CD4-positive, CD25-positive, alpha-beta regulatory T cell (primary cell): ENCODE measurements around the gene CAMK1D. TPM values are rescaled to one million over a fixed set of nuclear protein-coding genes. Genes with fewer than 3 reads are reported as not detected.
"Not testable (repeated sequence)": the region's sequence is repeated elsewhere in the genome, so short reads cannot be mapped to it uniquely, and the experiment has no call there.

Experiments used
- ATAC-seq, 2 donors: fragments of 150-1000 bp; cut with Tn5 transposase; one replicate each; pipeline ENCODE4 v1.10.0; 2021; ENCODE audit warnings: low read depth in 2 of 2, moderate number of reproducible peaks in 2 of 2, moderate library complexity in 1 of 2
- DNase-seq, 3 donors: peaks; one replicate each; pipeline versions ENCODE4 v3.0.0 to v3.0.0-alpha.2; 2012 to 2022; ENCODE audit warnings: mixed read lengths in 1 of 3
- H3K27ac ChIP-seq: one replicate; pipeline ENCODE4 v1.7.0; 2013; ENCODE audit warnings: mild to moderate bottlenecking, low read length; ENCODE audit not compliant: insufficient read depth, poor library complexity, severe bottlenecking
- H3K27me3 ChIP-seq: one replicate; pipeline ENCODE4 v1.7.0; 2013; ENCODE audit warnings: low read length; ENCODE audit not compliant: control insufficient read depth, insufficient read depth
- H3K36me3 ChIP-seq: one replicate; pipeline ENCODE4 v1.7.0; 2013; ENCODE audit warnings: mild to moderate bottlenecking, low read length, moderate library complexity; ENCODE audit not compliant: control insufficient read depth, insufficient read depth
- H3K4me1 ChIP-seq: 2 replicates; pipeline ENCODE4 v1.7.0; 2013; ENCODE audit warnings: mild to moderate bottlenecking, low read length; ENCODE audit not compliant: insufficient read depth, control insufficient read depth, poor library complexity, severe bottlenecking
- H3K4me3 ChIP-seq: one replicate; pipeline ENCODE4 v1.7.0; 2013; ENCODE audit warnings: low read depth, mild to moderate bottlenecking, low read length, moderate library complexity
- H3K9me3 ChIP-seq, 2 experiments: 1 replicate in 1 of 2; 2 replicates in 1 of 2; pipeline ENCODE4 v1.7.0; 2013; ENCODE audit warnings: low read length in 2 of 2, mild to moderate bottlenecking in 1 of 2, moderate library complexity in 1 of 2; ENCODE audit not compliant: control insufficient read depth in 2 of 2
- H3K27ac Mint-ChIP-seq, 3 donors: one replicate each; pipeline ENCODE4 v1.8.0; 2020 to 2022; ENCODE audit warnings: mild to moderate bottlenecking in 3 of 3, mixed read lengths in 3 of 3, moderate library complexity in 2 of 3
- H3K27me3 Mint-ChIP-seq: one replicate; pipeline ENCODE4 v1.8.0; 2022; ENCODE audit warnings: mild to moderate bottlenecking, mixed read lengths
- H3K36me3 Mint-ChIP-seq: one replicate; pipeline ENCODE4 v1.8.0; 2020; ENCODE audit warnings: mixed read lengths
- H3K4me1 Mint-ChIP-seq, 4 donors: one replicate each; pipeline ENCODE4 v1.8.0; 2020 to 2022; ENCODE audit warnings: mixed read lengths in 4 of 4, mild to moderate bottlenecking in 1 of 4
- H3K4me3 Mint-ChIP-seq, 4 donors: one replicate each; pipeline ENCODE4 v1.8.0; 2020 to 2022; ENCODE audit warnings: mild to moderate bottlenecking in 4 of 4, mixed read lengths in 4 of 4, moderate library complexity in 3 of 4
- H3K9me3 Mint-ChIP-seq, 7 donors: one replicate each; pipeline ENCODE4 v1.8.0; 2020 to 2022; ENCODE audit warnings: mixed read lengths in 7 of 7, mild to moderate bottlenecking in 3 of 7, moderate library complexity in 2 of 7
- polyA plus RNA-seq, 4 donors: library from polyadenylated mRNA; unstranded; fragments of 300-500 nt; fragmentation: Illumina TruSeq; gene quantifications; one replicate each; pipeline ENCODE4 v1.2.3, GENCODE V29; 2021
- total RNA-seq: library from RNA; stranded (reverse); gene quantifications from one replicate; pipeline ENCODE4 v1.2.3, GENCODE V29; 2022

Gene CAMK1D
- total and polyA plus RNA-seq, 5 donors from 2014 or later = 4.4 to 25.3 (median 5.2) TPM

DNA sequence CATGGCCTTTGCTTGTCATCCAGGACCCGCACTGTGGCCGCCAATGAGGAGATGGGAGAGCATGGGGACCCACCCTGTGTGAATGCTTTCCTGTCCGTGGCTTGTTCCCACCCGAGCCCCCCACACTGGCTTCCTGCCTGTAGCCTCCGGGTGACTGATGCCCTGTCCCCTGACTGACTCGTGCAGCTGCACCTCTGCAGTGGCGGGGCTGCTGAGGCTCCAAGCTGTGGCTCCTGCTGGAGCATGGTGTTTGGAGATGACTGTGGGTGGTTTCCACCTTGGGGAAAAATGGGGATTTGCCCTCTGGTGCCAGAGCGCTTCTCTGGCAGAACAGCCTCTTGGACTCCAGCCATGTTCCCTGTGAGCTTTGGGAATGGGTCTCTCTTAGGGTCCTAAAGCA is 2.1 kb downstream of the CAMK1D start:
- H3K27me3 Mint-ChIP-seq = peaks cover 6% of the 10 kb centered on the region
- H3K4me3 Mint-ChIP-seq = peak overlapping the region; percentile 83 to 99 (median 98)
- H3K27me3 ChIP-seq = no peaks in the 10 kb centered on the region
- no peaks in the 10 kb centered on the region for H3K36me3 ChIP-seq
- no peak overlapping the region for H3K27ac ChIP-seq
- peak overlapping the region; percentile 93 for H3K4me3 ChIP-seq
- peaks cover 19 to 53% (median 33%) of the 10 kb centered on the region in 4 donors for H3K4me1 Mint-ChIP-seq
- DNase-seq = no peak
- no peaks in the 10 kb centered on the region for H3K9me3 ChIP-seq
- peaks cover 6% of the 10 kb centered on the region for H3K36me3 Mint-ChIP-seq
- ATAC-seq = no peak
- peaks cover 28% of the 10 kb centered on the region for H3K4me1 ChIP-seq
- peak overlapping the region in 2 of 3 donors; percentile 91 to 94 for H3K27ac Mint-ChIP-seq
- peaks cover 0 to 3% (median 0%) of the 10 kb centered on the region in 7 donors for H3K9me3 Mint-ChIP-seq

DNA sequence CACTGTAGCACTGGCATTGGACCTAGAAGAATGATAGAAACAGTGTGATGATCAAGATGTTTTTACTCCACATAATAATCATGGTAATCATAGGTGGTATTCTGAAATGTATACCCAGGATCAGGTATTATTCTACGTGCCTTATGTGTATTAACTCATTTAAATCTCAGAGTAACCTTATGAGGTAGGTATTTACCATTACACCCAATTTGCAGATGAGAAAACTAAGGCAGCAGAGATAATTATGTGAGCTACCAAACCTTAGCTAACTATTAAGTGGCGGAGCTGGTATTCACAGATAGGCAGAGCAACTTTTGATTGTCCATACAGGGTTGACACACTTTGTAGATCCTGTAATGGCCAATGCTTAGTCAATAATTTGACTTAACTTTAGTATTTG is 2.5 kb downstream of the CAMK1D start:
- no peak for ATAC-seq
- no peak overlapping the region for H3K4me3 ChIP-seq
- H3K36me3 ChIP-seq = no peaks in the 10 kb centered on the region
- Mint-ChIP-seq H3K9me3 (peaks cover 0 to 3% (median 0%) of the 10 kb centered on the region in 7 donors), H3K4me1 (peaks cover 19 to 56% (median 35%) of the 10 kb centered on the region in 4 donors), H3K4me3 (peak overlapping the region; percentile 83 to 99 (median 98)), H3K27ac (peak overlapping the region in 1 of 3 donors; percentile 94), H3K27me3 (peaks cover 6% of the 10 kb centered on the region), H3K36me3 (peaks cover 6% of the 10 kb centered on the region)
- DNase-seq = no peak
- peaks cover 28% of the 10 kb centered on the region for H3K4me1 ChIP-seq
- no peaks in the 10 kb centered on the region for H3K27me3 ChIP-seq
- H3K27ac ChIP-seq = no peak overlapping the region
- H3K9me3 ChIP-seq = no peaks in the 10 kb centered on the region

DNA sequence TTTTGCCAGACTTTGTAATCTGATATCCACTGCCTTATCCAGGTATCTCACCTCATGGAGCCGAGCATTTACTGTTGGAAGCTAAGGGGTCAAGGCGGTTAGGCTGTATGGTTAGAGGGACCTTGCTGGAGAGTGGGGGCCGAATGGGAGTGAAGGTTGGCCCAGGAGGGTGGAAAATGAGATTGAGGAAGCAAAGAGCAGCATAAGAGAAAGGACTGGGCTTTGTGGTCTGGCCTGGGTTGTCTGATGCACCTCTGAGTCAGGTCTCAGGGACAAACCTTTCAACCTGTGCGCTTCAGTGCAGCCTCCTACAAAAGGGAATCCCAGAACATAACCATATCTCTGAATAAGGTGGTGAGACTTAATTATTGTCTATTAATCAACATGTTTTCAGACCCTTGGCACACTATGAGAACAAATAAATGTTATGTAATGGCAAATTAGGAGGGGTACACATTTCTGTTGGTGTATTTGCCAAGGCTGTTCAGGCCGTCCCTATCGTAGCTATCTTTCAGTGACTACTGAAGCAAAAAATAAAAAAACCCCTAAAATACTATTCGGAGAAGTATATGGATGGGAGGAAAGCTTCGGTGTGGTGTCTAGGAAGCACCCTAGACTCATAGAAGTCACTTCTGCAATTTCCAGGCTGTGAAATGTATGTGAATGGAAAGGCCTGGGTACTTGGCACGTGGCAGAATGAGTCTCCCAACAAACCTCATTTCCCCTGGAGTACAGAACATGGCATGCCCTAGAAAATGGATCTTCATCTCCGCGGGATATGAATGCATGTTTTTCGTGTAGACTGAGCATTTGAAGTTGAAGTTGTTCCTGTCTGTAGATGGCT is 4.3 kb downstream of the CAMK1D start:
- H3K4me3 ChIP-seq = no peak overlapping the region
- ATAC-seq (no peak), DNase-seq (no peak)
- Mint-ChIP-seq H3K9me3 (peaks cover 0 to 3% (median 0%) of the 10 kb centered on the region in 7 donors), H3K4me1 (peaks cover 21 to 58% (median 35%) of the 10 kb centered on the region in 4 donors), H3K4me3 (peak overlapping the region in 1 of 4 donors; percentile 67), H3K36me3 (peaks cover 6% of the 10 kb centered on the region), H3K27me3 (peaks cover 6% of the 10 kb centered on the region), H3K27ac (peak overlapping the region in 2 of 3 donors; percentile 3 to 34)
- H3K27me3 ChIP-seq = no peaks in the 10 kb centered on the region
- no peaks in the 10 kb centered on the region for H3K36me3 ChIP-seq
- H3K27ac ChIP-seq = no peak overlapping the region
- H3K9me3 ChIP-seq = no peaks in the 10 kb centered on the region
- peaks cover 20% of the 10 kb centered on the region for H3K4me1 ChIP-seq

DNA sequence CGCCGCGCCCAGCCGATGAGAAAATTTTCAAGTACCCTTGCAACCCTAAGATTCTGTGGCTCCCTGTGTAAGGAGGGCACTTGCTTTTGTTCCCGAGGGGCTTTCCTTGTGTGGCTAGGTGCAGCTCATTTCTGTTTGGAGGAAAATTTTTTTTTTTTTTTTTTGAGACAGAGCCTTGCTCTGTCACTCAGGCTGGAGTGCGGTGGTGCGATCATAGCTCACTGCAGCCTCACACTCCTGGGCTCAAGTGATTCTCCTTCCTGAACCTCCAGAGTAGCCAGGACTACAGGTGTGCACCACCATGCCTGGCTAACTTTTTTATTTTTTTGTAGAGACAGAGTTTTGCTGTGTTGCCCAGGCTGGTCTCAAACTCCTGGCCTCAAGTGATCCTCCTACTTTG is 5.3 kb downstream of the CAMK1D start:
- H3K27ac ChIP-seq, H3K36me3 Mint-ChIP-seq, H3K36me3 ChIP-seq, H3K9me3 ChIP-seq, H3K27me3 ChIP-seq, H3K4me3 ChIP-seq, H3K9me3 Mint-ChIP-seq, H3K27me3 Mint-ChIP-seq, ATAC-seq, DNase-seq, H3K4me3 Mint-ChIP-seq: not testable (repeated sequence)
- H3K4me1 ChIP-seq = peaks cover 26% of the 10 kb centered on the region
- H3K27ac Mint-ChIP-seq = peak overlapping the region in 1 of 3 donors; percentile 5
- H3K4me1 Mint-ChIP-seq = peaks cover 21 to 68% (median 43%) of the 10 kb centered on the region in 4 donors

DNA sequence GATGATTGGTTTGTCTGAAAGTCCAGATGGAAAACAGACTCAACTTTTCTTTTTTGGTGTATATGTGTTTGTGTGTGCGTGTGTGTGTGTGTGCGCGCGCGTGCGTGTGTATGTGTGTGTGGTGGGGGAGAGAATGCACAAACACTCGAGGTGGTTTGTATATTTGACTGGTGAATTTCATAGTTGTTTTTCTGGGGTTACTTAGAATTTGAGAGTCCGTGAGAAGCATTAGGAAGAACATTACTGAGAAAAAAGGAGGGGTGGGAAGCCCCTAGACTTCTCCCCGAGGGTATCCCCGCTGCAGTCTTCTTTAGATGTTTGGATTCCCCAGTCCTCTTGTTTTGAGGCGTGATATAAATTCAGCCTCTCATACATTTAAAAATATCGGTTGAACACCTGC is 6.0 kb downstream of the CAMK1D start:
- Mint-ChIP-seq H3K27ac (peak overlapping the region in 1 of 3 donors; percentile 66), H3K36me3 (peaks cover 6% of the 10 kb centered on the region), H3K9me3 (peaks cover 0 to 3% (median 0%) of the 10 kb centered on the region in 7 donors), H3K4me1 (peaks cover 24 to 72% (median 43%) of the 10 kb centered on the region in 4 donors), H3K4me3 (peak overlapping the region in 3 of 4 donors; percentile 10 to 13 (median 10)), H3K27me3 (peaks cover 3% of the 10 kb centered on the region)
- H3K27me3 ChIP-seq = no peaks in the 10 kb centered on the region
- no peaks in the 10 kb centered on the region for H3K36me3 ChIP-seq
- peaks cover 21% of the 10 kb centered on the region for H3K4me1 ChIP-seq
- H3K9me3 ChIP-seq = no peaks in the 10 kb centered on the region
- no peak for DNase-seq
- no peak overlapping the region for H3K27ac ChIP-seq
- H3K4me3 ChIP-seq = no peak overlapping the region
- ATAC-seq = no peak

DNA sequence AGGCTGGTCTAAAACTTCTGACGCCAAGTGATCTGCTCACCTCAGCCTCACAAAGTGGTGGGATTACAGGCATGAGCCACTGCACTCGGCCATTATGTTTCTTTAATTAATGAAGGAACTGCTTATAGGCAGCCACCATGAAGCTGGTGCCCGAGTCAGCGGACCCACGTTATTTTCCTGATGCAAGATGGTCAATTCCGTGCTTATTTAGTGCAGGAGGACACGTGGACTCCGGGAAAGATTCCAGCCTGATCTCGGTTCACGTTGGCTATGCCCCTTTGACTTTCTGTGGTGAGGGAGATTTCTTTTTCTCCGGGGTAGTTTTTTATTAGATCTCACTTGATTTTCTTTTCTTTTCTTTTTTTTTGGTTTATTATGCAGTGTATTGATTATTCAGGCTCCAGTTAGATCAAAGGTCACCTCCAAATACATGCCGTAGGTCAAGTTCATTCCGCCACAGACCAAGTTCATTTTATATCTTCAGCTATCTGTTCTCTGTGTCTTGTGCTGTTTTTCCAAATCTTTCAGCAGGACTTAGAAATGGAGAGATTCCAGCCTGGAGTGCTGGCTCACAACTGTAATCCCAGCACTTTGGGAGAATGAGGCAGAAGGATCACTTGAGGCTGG is 8.3 kb downstream of the CAMK1D start:
- Histone ChIP-seq H3K9me3 (no peaks in the 10 kb centered on the region), H3K4me1 (peaks cover 8% of the 10 kb centered on the region), H3K27ac (no peak overlapping the region), H3K27me3 (no peaks in the 10 kb centered on the region), H3K36me3 (no peaks in the 10 kb centered on the region), H3K4me3 (no peak overlapping the region)
- peak overlapping the region in 1 of 3 donors; percentile 22 for H3K27ac Mint-ChIP-seq
- H3K36me3 Mint-ChIP-seq = peaks cover 6% of the 10 kb centered on the region
- ATAC-seq = no peak
- no peak for DNase-seq
- peak overlapping the region in 1 of 4 donors; percentile 0 for H3K4me3 Mint-ChIP-seq
- H3K9me3 Mint-ChIP-seq = peaks cover 0 to 1% (median 0%) of the 10 kb centered on the region in 7 donors
- no peaks in the 10 kb centered on the region for H3K27me3 Mint-ChIP-seq
- H3K4me1 Mint-ChIP-seq = peaks cover 21 to 65% (median 40%) of the 10 kb centered on the region in 4 donors

DNA sequence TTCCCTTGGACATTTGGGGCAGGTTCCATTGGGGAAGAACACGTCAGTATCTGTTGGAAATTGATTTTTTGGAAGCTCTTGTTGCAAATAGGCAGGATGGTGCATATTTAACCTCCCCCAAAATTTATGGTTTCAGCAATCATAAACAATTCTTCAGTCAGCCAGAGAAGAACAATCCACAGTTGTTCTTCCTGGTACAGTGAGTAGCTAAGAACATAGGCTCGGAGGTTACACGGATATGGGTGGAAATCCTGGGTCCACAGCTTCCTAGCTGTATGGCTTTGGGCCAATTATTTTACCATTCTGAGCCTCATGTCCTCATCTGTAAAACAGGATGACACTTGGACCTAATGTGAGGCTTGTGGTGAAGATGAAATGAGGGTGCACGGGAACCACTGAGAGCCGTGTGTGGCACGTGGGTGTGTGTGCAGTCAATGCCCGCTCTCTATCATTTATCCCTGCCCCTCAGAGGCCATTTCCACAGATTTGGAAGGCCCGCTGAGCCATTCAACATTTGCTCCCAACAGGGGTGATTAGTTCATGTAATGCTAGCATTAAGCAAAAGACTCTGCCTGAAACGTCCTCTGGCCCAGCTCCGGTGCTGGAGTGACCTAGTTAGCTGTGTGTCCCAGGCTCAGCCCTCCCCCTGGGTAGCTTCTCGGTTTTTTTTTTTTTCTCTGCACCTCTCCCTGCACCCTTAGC is 9.7 kb downstream of the CAMK1D start:
- peak overlapping the region in 1 of 4 donors; percentile 38 for H3K4me3 Mint-ChIP-seq
- Histone ChIP-seq H3K9me3 (no peaks in the 10 kb centered on the region), H3K4me3 (no peak overlapping the region), H3K4me1 (peaks cover 8% of the 10 kb centered on the region), H3K27ac (no peak overlapping the region), H3K27me3 (no peaks in the 10 kb centered on the region), H3K36me3 (no peaks in the 10 kb centered on the region)
- DNase-seq = peak in 1 of 3 donors; percentile 27
- H3K4me1 Mint-ChIP-seq = peaks cover 21 to 56% (median 34%) of the 10 kb centered on the region in 4 donors
- ATAC-seq = no peak
- peak overlapping the region in 1 of 3 donors; percentile 68 for H3K27ac Mint-ChIP-seq
- H3K36me3 Mint-ChIP-seq = peaks cover 2% of the 10 kb centered on the region
- no peaks in the 10 kb centered on the region for H3K27me3 Mint-ChIP-seq
- peaks cover 0 to 1% (median 0%) of the 10 kb centered on the region in 7 donors for H3K9me3 Mint-ChIP-seq
